ENCODE results near the gene DAB1. TPM values are rescaled to one million over a fixed set of nuclear protein-coding genes. Genes with fewer than 3 reads are reported as not detected.

Gene DAB1
- total RNA-seq, 1 donor = 0.45 TPM

GRCh38 chr1:57420981-57421785 lies 2.7 kb downstream of the DAB1 start:
- peak; percentile 1 for DNase-seq (ENCODE audit: low read depth)
- TF ChIP-seq CTCF (IDR thresholded peaks at IDR 0.05; ENCODE audit: insufficient read depth, low read length) = no peak
- no peak overlapping the region for H3K4me3 ChIP-seq (ENCODE audit: low read depth, low read length)

GRCh38 chr1:57418971-57419370 lies 4.9 kb downstream of the DAB1 start:
- H3K4me3 ChIP-seq (ENCODE audit: low read depth, low read length) = no peak overlapping the region
- no peak for TF ChIP-seq CTCF (IDR thresholded peaks at IDR 0.05; ENCODE audit: insufficient read depth, low read length)
- DNase-seq (ENCODE audit: low read depth) = no peak

- no peak for TF ChIP-seq CTCF (IDR thresholded peaks at IDR 0.05; ENCODE audit: insufficient read depth, low read length)
- peak; percentile 23 for DNase-seq (ENCODE audit: low read depth)
- H3K4me3 ChIP-seq (ENCODE audit: low read depth, low read length) = no peak overlapping the region
Measured at GRCh38 chr1:57411262-57411661, 12.6 kb downstream of the DAB1 start.

- no peak for TF ChIP-seq CTCF (IDR thresholded peaks at IDR 0.05; ENCODE audit: insufficient read depth, low read length)
- no peak overlapping the region for H3K4me3 ChIP-seq (ENCODE audit: low read depth, low read length)
- no peak for DNase-seq (ENCODE audit: low read depth)
Measured at GRCh38 chr1:57410508-57410907, 13.4 kb downstream of the DAB1 start.

- H3K4me3 ChIP-seq (ENCODE audit: low read depth, low read length) = no peak overlapping the region
- no peak for DNase-seq (ENCODE audit: low read depth)
- TF ChIP-seq CTCF (IDR thresholded peaks at IDR 0.05; ENCODE audit: insufficient read depth, low read length) = no peak
Measured at GRCh38 chr1:57407928-57408327, 15.9 kb downstream of the DAB1 start.

- H3K4me3 ChIP-seq (ENCODE audit: low read depth, low read length) = no peak overlapping the region
- no peak for TF ChIP-seq CTCF (IDR thresholded peaks at IDR 0.05; ENCODE audit: insufficient read depth, low read length)
- DNase-seq (ENCODE audit: low read depth) = no peak
Measured at GRCh38 chr1:57406428-57406970, 17.4 kb downstream of the DAB1 start.

Measured in fibroblast of the aortic adventitia (primary cell).